Measurements from ENCODE around the gene MZT1.

GRCh38 chr13:72680353-72680752, 47.1 kb downstream of the MZT1 start:
- TF ChIP-seq EP300 (IDR thresholded peaks at IDR 0.05; ENCODE audit: low read depth) (no peak), CTCF (IDR thresholded peaks at IDR 0.05) (no peak), POLR2A (IDR thresholded peaks at IDR 0.05) (no peak)

All from transverse colon (tissue), 3 donors.